Neural crest cell (in vitro differentiated cells): ENCODE data around the gene C2orf42. TPM values are rescaled to one million over a fixed set of nuclear protein-coding genes. Genes with fewer than 3 reads are reported as not detected.
A peak's percentile ranks its signal among the peaks of the same experiment; 100 is the strongest.
"Not testable (repeated sequence)": the region's sequence is repeated elsewhere in the genome, so short reads cannot be mapped to it uniquely, and the experiment has no call there.

Experiments
- DNase-seq: peaks from one replicate; pipeline ENCODE4 v3.0.0; 2021; ENCODE audit warnings: low read depth, mixed read lengths, low spot score
- H3K27ac Mint-ChIP-seq: one replicate; pipeline ENCODE4 v1.8.0; 2021; ENCODE audit warnings: mild to moderate bottlenecking, mixed read lengths; ENCODE audit not compliant: unreplicated experiment
- H3K27me3 Mint-ChIP-seq: 2 replicates; pipeline ENCODE4 v1.8.0; 2021; ENCODE audit warnings: low read depth, mild to moderate bottlenecking, mixed read lengths
- H3K36me3 Mint-ChIP-seq: 2 replicates; pipeline ENCODE4 v1.8.0; 2021; ENCODE audit warnings: low read depth, mild to moderate bottlenecking, mixed read lengths
- H3K4me1 Mint-ChIP-seq: 2 replicates; pipeline ENCODE4 v1.8.0; 2021; ENCODE audit warnings: mixed read lengths
- H3K4me3 Mint-ChIP-seq: one replicate; pipeline ENCODE4 v1.8.0; 2021; ENCODE audit warnings: mild to moderate bottlenecking, mixed read lengths
- H3K9me3 Mint-ChIP-seq: 2 replicates; pipeline ENCODE4 v1.8.0; 2021; ENCODE audit warnings: mixed read lengths
- CTCF ChIP-seq: fragments of 200-600 bp; sonication (generic); conservative IDR thresholded peaks from 2 replicates; pipeline ENCODE4 v1.5.0; 2021; ENCODE audit warnings: antibody characterized with exemption, mild to moderate bottlenecking
- total RNA-seq: library from RNA; stranded (reverse); gene quantifications from 2 replicates; pipeline ENCODE4 v1.2.1, GENCODE V29; 2021

Gene C2orf42
- total RNA-seq, 1 donor from 2014 or later = 19.5 TPM

GRCh38 chr2:70191244-70191735, 471 bp upstream of the C2orf42 start:
- TF ChIP-seq CTCF = no peak
- peaks cover 15% of the 10 kb centered on the region for H3K4me1 Mint-ChIP-seq
- no peaks in the 10 kb centered on the region for H3K27me3 Mint-ChIP-seq
- no peak for DNase-seq
- H3K4me3 Mint-ChIP-seq = peak overlapping the region; percentile 97
- no peaks in the 10 kb centered on the region for H3K36me3 Mint-ChIP-seq
- H3K27ac Mint-ChIP-seq = peak overlapping the region; percentile 99
- H3K9me3 Mint-ChIP-seq = peaks cover 4% of the 10 kb centered on the region

- peaks cover 15% of the 10 kb centered on the region for H3K4me1 Mint-ChIP-seq
- no peak overlapping the region for H3K27ac Mint-ChIP-seq
- no peak for TF ChIP-seq CTCF
- no peaks in the 10 kb centered on the region for H3K27me3 Mint-ChIP-seq
- DNase-seq = no peak
- H3K36me3 Mint-ChIP-seq = no peaks in the 10 kb centered on the region
- peak overlapping the region; percentile 56 for H3K4me3 Mint-ChIP-seq
- peaks cover 4% of the 10 kb centered on the region for H3K9me3 Mint-ChIP-seq
Observed at GRCh38 chr2:70188460-70188859, 2.4 kb downstream of the C2orf42 start.

- not testable (repeated sequence) for H3K36me3 Mint-ChIP-seq, H3K27ac Mint-ChIP-seq, H3K27me3 Mint-ChIP-seq, H3K9me3 Mint-ChIP-seq, H3K4me3 Mint-ChIP-seq, DNase-seq
- H3K4me1 Mint-ChIP-seq = peaks cover 15% of the 10 kb centered on the region
Observed at GRCh38 chr2:70187170-70187569, 3.6 kb downstream of the C2orf42 start.

GRCh38 chr2:70182689-70183088, 8.1 kb downstream of the C2orf42 start:
- H3K4me3 Mint-ChIP-seq = no peak overlapping the region
- H3K36me3 Mint-ChIP-seq = no peaks in the 10 kb centered on the region
- no peak for DNase-seq
- no peaks in the 10 kb centered on the region for H3K4me1 Mint-ChIP-seq
- H3K27me3 Mint-ChIP-seq = no peaks in the 10 kb centered on the region
- H3K9me3 Mint-ChIP-seq = no peaks in the 10 kb centered on the region
- H3K27ac Mint-ChIP-seq = no peak overlapping the region
- no peak for TF ChIP-seq CTCF

GRCh38 chr2:70181363-70181956, 9.4 kb downstream of the C2orf42 start:
- Mint-ChIP-seq H3K27me3 (no peaks in the 10 kb centered on the region), H3K36me3 (no peaks in the 10 kb centered on the region), H3K4me3 (no peak overlapping the region), H3K27ac (no peak overlapping the region), H3K9me3 (no peaks in the 10 kb centered on the region), H3K4me1 (no peaks in the 10 kb centered on the region)
- DNase-seq = no peak
- TF ChIP-seq CTCF = no peak

GRCh38 chr2:70173520-70173919, 17.3 kb downstream of the C2orf42 start:
- peaks cover 12% of the 10 kb centered on the region for H3K36me3 Mint-ChIP-seq
- no peak overlapping the region for H3K4me3 Mint-ChIP-seq
- DNase-seq = no peak
- H3K27ac Mint-ChIP-seq = no peak overlapping the region
- H3K27me3 Mint-ChIP-seq = no peaks in the 10 kb centered on the region
- H3K4me1 Mint-ChIP-seq = no peaks in the 10 kb centered on the region
- TF ChIP-seq CTCF = no peak
- no peaks in the 10 kb centered on the region for H3K9me3 Mint-ChIP-seq

- H3K9me3 Mint-ChIP-seq, DNase-seq, H3K27ac Mint-ChIP-seq, H3K4me3 Mint-ChIP-seq, H3K4me1 Mint-ChIP-seq, H3K27me3 Mint-ChIP-seq: not testable (repeated sequence)
- peaks cover 18% of the 10 kb centered on the region for H3K36me3 Mint-ChIP-seq
Observed at GRCh38 chr2:70169654-70170245, 21.1 kb downstream of the C2orf42 start.
